Activated CD8-positive, alpha-beta T cell treated with anti-CD3 and anti-CD28 coated beads for 36 hours (primary cell): ENCODE data around the gene SENP2. TPM values are rescaled to one million over a fixed set of nuclear protein-coding genes. Genes with fewer than 3 reads are reported as not detected.

Experiments used
- ATAC-seq: fragments of 200-7000 bp; cut with Tn5 transposase; one replicate; pipeline ENCODE4 v1.10.0; 2021; ENCODE audit warnings: mild to moderate bottlenecking, moderate library complexity
- CTCF ChIA-PET: fragments of 350-600 bp; sonication (Branson Sonifier 250); formaldehyde crosslinking; loops from one replicate; lab custom pipeline; 2021; ENCODE audit warnings: antibody characterized with exemption; lab: Charles Lee
- POLR2A ChIA-PET: fragments of 350-600 bp; sonication (Branson Sonifier 250); formaldehyde crosslinking; loops from one replicate; lab custom pipeline; 2021; ENCODE audit warnings: antibody characterized with exemption; lab: Charles Lee
- DNase-seq: peaks from one replicate; pipeline ENCODE4 v3.0.0-alpha.2; 2020
- H3K27ac Mint-ChIP-seq: one replicate; pipeline ENCODE4 v1.8.0; 2021; ENCODE audit warnings: mild to moderate bottlenecking, mixed read lengths
- H3K27me3 Mint-ChIP-seq: one replicate; pipeline ENCODE4 v1.8.0; 2021; ENCODE audit warnings: mixed read lengths
- H3K36me3 Mint-ChIP-seq: one replicate; pipeline ENCODE4 v1.8.0; 2021; ENCODE audit warnings: low read depth, mixed read lengths
- H3K4me1 Mint-ChIP-seq: one replicate; pipeline ENCODE4 v1.8.0; 2021; ENCODE audit warnings: low read depth, mixed read lengths
- H3K4me3 Mint-ChIP-seq: one replicate; pipeline ENCODE4 v1.8.0; 2021; ENCODE audit warnings: mild to moderate bottlenecking, moderate library complexity, mixed read lengths
- H3K9me3 Mint-ChIP-seq: one replicate; pipeline ENCODE4 v1.8.0; 2021; ENCODE audit warnings: mixed read lengths
- CTCF ChIP-seq: fragments of 200-600 bp; IDR thresholded peaks from one replicate; pipeline ENCODE4 v1.8.0; 2022; ENCODE audit warnings: antibody characterized with exemption, mild to moderate bottlenecking
- intact Hi-C: fragments of 100-400 bp; cut with micrococcal nuclease; formaldehyde crosslinking; loops from one replicate; pipeline ENCODE4 v1.10.0; 2022
- total RNA-seq, 2 experiments: library from RNA; stranded (reverse); gene quantifications; one replicate each; pipeline ENCODE4 v1.2.3, GENCODE V29; 2021

The SENP2 gene
- total RNA-seq, 2 experiments from 2014 or later, result 22.5 to 28.4 TPM

- ChIA-PET CTCF (interaction anchor here (0.6 to 4.0 kb wide), 18 partner anchors 13 to 291 kb away, joined by 3 to 26 read pairs (median 5); partner anchors contain the start of genes SENP2 and TMEM41A), POLR2A (interaction anchor here (0.7 kb wide), 1 partner anchor 530 kb away, joined by 3 read pairs; no protein-coding TSS in a partner anchor)
- H3K9me3 Mint-ChIP-seq, result no peaks in the 10 kb centered on the region
- no peak overlapping the region for H3K4me3 Mint-ChIP-seq
- H3K27me3 Mint-ChIP-seq, result peaks cover 3% of the 10 kb centered on the region
- intact Hi-C loops, result no loop called here
- H3K4me1 Mint-ChIP-seq, result peaks cover 21% of the 10 kb centered on the region
- H3K36me3 Mint-ChIP-seq, result no peaks in the 10 kb centered on the region
- ATAC-seq, result no peak
- no peak overlapping the region for H3K27ac Mint-ChIP-seq
- no peak for DNase-seq
- TF ChIP-seq CTCF, result no peak
Observed at GRCh38 chr3:185558395-185558794, 27.7 kb upstream of the SENP2 start.

GRCh38 chr3:185559706-185560090 lies 26.4 kb upstream of the SENP2 start:
- DNase-seq (no peak), ATAC-seq (no peak)
- POLR2A ChIA-PET, result interaction anchor here (0.9 kb wide), 1 partner anchor 15 kb away, joined by 3 read pairs; no protein-coding TSS in a partner anchor
- no peak for TF ChIP-seq CTCF
- H3K27me3 Mint-ChIP-seq, result peaks cover 3% of the 10 kb centered on the region
- intact Hi-C loops, result no loop called here
- H3K4me1 Mint-ChIP-seq, result peaks cover 21% of the 10 kb centered on the region
- no peak overlapping the region for H3K27ac Mint-ChIP-seq
- CTCF ChIA-PET, result interaction anchor here (0.6 to 4.0 kb wide), 24 partner anchors 10 to 375 kb away, joined by 3 to 26 read pairs (median 4); partner anchors contain the start of genes SENP2 and TMEM41A
- H3K36me3 Mint-ChIP-seq, result no peaks in the 10 kb centered on the region
- H3K4me3 Mint-ChIP-seq, result peak overlapping the region; percentile 67
- no peaks in the 10 kb centered on the region for H3K9me3 Mint-ChIP-seq

- peaks cover 3% of the 10 kb centered on the region for H3K27me3 Mint-ChIP-seq
- intact Hi-C loops, result no loop called here
- H3K36me3 Mint-ChIP-seq, result no peaks in the 10 kb centered on the region
- no peak for ATAC-seq
- ChIA-PET POLR2A (interaction anchor here (0.9 kb wide), 1 partner anchor 16 kb away, joined by 3 read pairs; no protein-coding TSS in a partner anchor), CTCF (interaction anchor here (3.0 to 4.0 kb wide), 2 partner anchors 15 to 16 kb away, joined by 22 to 26 read pairs; no protein-coding TSS in a partner anchor)
- DNase-seq, result no peak
- no peak overlapping the region for H3K27ac Mint-ChIP-seq
- peaks cover 21% of the 10 kb centered on the region for H3K4me1 Mint-ChIP-seq
- H3K4me3 Mint-ChIP-seq, result no peak overlapping the region
- no peak for TF ChIP-seq CTCF
- H3K9me3 Mint-ChIP-seq, result no peaks in the 10 kb centered on the region
Observed at GRCh38 chr3:185560676-185561075, 25.4 kb upstream of the SENP2 start.

DNA sequence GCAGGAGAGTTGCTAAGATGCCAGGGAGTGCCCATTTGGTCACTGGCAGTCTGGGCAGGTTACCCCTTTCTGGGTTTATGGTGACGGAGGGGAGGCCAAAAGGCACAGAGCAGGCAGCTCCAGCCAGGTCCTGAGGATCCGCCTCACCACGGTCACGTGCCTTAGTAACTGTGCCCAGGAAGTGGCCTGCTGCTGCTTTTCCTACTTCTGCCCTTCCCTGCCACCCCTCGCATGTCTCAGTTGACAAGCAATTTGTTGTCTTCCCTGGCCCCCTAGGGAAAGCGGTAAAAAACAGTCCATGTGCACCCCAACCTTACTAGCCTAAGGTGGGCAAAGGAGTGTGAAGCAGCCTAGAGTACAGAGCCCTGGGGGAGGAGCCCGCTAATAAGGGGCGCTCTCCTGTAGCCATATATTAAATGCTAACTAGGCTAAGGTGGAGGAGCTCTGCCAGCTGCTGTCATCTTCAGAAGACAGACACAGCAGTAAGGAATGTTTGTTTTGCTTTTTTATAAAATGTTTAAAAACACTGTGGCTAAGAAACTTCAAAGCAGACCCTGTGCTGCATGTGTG lies 24.6 kb upstream of the SENP2 start:
- H3K27me3 Mint-ChIP-seq, result peaks cover 3% of the 10 kb centered on the region
- H3K36me3 Mint-ChIP-seq, result no peaks in the 10 kb centered on the region
- no peak overlapping the region for H3K4me3 Mint-ChIP-seq
- CTCF ChIA-PET, result interaction anchor here (4.0 kb wide), 1 partner anchor 14 kb away, joined by 26 read pairs; no protein-coding TSS in a partner anchor
- peak; percentile 38 for ATAC-seq
- intact Hi-C loops, result no loop called here
- no peaks in the 10 kb centered on the region for H3K9me3 Mint-ChIP-seq
- H3K4me1 Mint-ChIP-seq, result peaks cover 21% of the 10 kb centered on the region
- H3K27ac Mint-ChIP-seq, result no peak overlapping the region
- DNase-seq, result no peak
- no peak for TF ChIP-seq CTCF
- POLR2A ChIA-PET, result no interaction called here

GRCh38 chr3:185561958-185562357 lies 24.1 kb upstream of the SENP2 start:
- no peaks in the 10 kb centered on the region for H3K36me3 Mint-ChIP-seq
- TF ChIP-seq CTCF, result no peak
- H3K27ac Mint-ChIP-seq, result no peak overlapping the region
- ChIA-PET POLR2A (no interaction called here), CTCF (no interaction called here)
- no peak for DNase-seq
- H3K4me3 Mint-ChIP-seq, result no peak overlapping the region
- H3K9me3 Mint-ChIP-seq, result no peaks in the 10 kb centered on the region
- peaks cover 3% of the 10 kb centered on the region for H3K27me3 Mint-ChIP-seq
- peaks cover 21% of the 10 kb centered on the region for H3K4me1 Mint-ChIP-seq
- peak; percentile 54 for ATAC-seq
- intact Hi-C loops, result no loop called here
